Smooth muscle cell (in vitro differentiated cells): ENCODE measurements around the gene SLC24A2. TPM values are rescaled to one million over a fixed set of nuclear protein-coding genes. Genes with fewer than 3 reads are reported as not detected.

Experiments
- DNase-seq: peaks from one replicate; lab custom pipeline; 2025; ENCODE audit not compliant: unreplicated experiment; lab: John Stamatoyannopoulos, UW
- H2AFZ ChIP-seq: fragments of 200-600 bp; sonication (generic); 2 replicates; pipeline ENCODE4 v1.6.0; 2016; ENCODE audit warnings: antibody characterized with exemption, low read depth, mild to moderate bottlenecking
- H3F3A ChIP-seq: fragments of 200-600 bp; sonication (generic); 2 replicates; pipeline ENCODE4 v1.6.0; 2017; ENCODE audit warnings: antibody characterized with exemption, low read depth
- H3K27ac ChIP-seq: fragments of 200-600 bp; sonication (generic); 2 replicates; pipeline ENCODE4 v1.5.1; 2016; ENCODE audit warnings: low read depth, mild to moderate bottlenecking
- H3K27me3 ChIP-seq: fragments of 200-600 bp; sonication (generic); 2 replicates; pipeline ENCODE4 v1.6.1; 2016; ENCODE audit warnings: low read depth, mild to moderate bottlenecking
- H3K36me3 ChIP-seq: fragments of 200-600 bp; sonication (generic); 2 replicates; pipeline ENCODE4 v1.5.1; 2016; ENCODE audit warnings: low read depth
- H3K4me1 ChIP-seq: fragments of 200-600 bp; sonication (generic); 2 replicates; pipeline ENCODE4 v1.5.1; 2016; ENCODE audit warnings: low read depth
- H3K4me2 ChIP-seq: fragments of 200-600 bp; sonication (generic); 2 replicates; pipeline ENCODE4 v1.6.0; 2016; ENCODE audit warnings: mild to moderate bottlenecking
- H3K4me3 ChIP-seq: fragments of 200-600 bp; sonication (generic); 2 replicates; pipeline ENCODE4 v1.5.1; 2016; ENCODE audit warnings: mild to moderate bottlenecking
- H3K79me2 ChIP-seq: fragments of 200-600 bp; sonication (generic); 2 replicates; pipeline ENCODE4 v1.6.0; 2016; ENCODE audit warnings: low read depth, mild to moderate bottlenecking
- H3K9ac ChIP-seq: fragments of 200-600 bp; sonication (generic); 2 replicates; pipeline ENCODE4 v1.6.0; 2016; ENCODE audit warnings: low read depth
- H3K9me3 ChIP-seq: fragments of 200-600 bp; sonication (generic); replicated peaks from 2 replicates; pipeline ENCODE4 v1.5.1; 2016; ENCODE audit warnings: low read depth
- H4K20me1 ChIP-seq: fragments of 200-600 bp; sonication (generic); 2 replicates; pipeline ENCODE4 v1.6.0; 2016; ENCODE audit warnings: low read depth
- CTCF ChIP-seq: fragments of 200-600 bp; sonication (generic); IDR thresholded peaks from 2 replicates; pipeline ENCODE4 v1.5.1; 2017; ENCODE audit warnings: borderline replicate concordance, mild to moderate bottlenecking, antibody characterized with exemption; ENCODE audit not compliant: insufficient read depth, poor library complexity, severe bottlenecking
- WGBS: methylation state at CpG from one replicate; pipeline ENCODE4 v1.1.7; 2016; ENCODE audit warnings: low lambda C conversion rate; 5-methylcytosine and 5-hydroxymethylcytosine counted together
- polyA plus RNA-seq: library from polyadenylated mRNA; unstranded; fragments of >200 nt; fragmentation: Nextera tagmentation; extraction: Ambion mirVana; gene quantifications from 2 replicates; pipeline ENCODE4 v1.2.1, GENCODE V29; 2016
- total RNA-seq: library from RNA; depleted of rRNA; stranded (reverse); fragments of >200 nt; gene quantifications from 2 replicates; pipeline ENCODE4 v1.2.3, GENCODE V29; 2014

The SLC24A2 gene
- total and polyA plus RNA-seq, 2 experiments from 2014 or later, result 0.25 to 0.58 TPM

- Histone ChIP-seq H4K20me1 (no peaks in the 10 kb centered on the region), H3K9ac (no peak overlapping the region), H3K36me3 (no peaks in the 10 kb centered on the region), H3K27me3 (no peaks in the 10 kb centered on the region), H3K4me1 (no peaks in the 10 kb centered on the region), H2AFZ (no peak overlapping the region), H3K9me3 (no peaks in the 10 kb centered on the region), H3K27ac (no peak overlapping the region), H3K4me2 (no peak overlapping the region), H3F3A (no peaks in the 10 kb centered on the region), H3K79me2 (no peaks in the 10 kb centered on the region), H3K4me3 (no peak overlapping the region)
- 88% methylated on average over 5 of the region's 5 CpGs for WGBS
- TF ChIP-seq CTCF, result no peak
- DNase-seq, result no peak
Observed at GRCh38 chr9:19770973-19771372, 17.9 kb downstream of the SLC24A2 start.

DNA sequence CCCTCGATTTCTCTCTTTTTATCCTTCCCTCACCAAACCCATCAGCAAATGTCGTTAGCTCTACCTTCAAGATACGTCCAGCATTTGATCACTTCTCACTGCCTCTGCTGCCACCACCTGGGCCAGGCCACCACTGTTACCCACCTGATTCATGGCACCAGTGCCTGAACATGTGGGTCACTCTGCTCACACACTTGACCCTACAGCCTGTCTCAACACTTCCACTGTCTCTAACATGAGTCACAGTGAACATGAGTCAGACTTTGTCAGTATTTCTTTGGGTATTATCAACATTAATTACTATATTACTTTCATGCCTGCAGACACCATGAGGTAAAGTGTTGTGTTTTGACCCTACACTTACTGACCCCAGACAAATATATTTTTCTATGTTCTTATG lies 19.6 kb downstream of the SLC24A2 start:
- no peaks in the 10 kb centered on the region for H4K20me1 ChIP-seq
- H3K4me2 ChIP-seq, result no peak overlapping the region
- no peaks in the 10 kb centered on the region for H3K27me3 ChIP-seq
- WGBS, result 88% methylated on average over 3 of the region's 3 CpGs
- TF ChIP-seq CTCF, result no peak
- H3K36me3 ChIP-seq, result no peaks in the 10 kb centered on the region
- no peak overlapping the region for H2AFZ ChIP-seq
- H3K9me3 ChIP-seq, result no peaks in the 10 kb centered on the region
- no peaks in the 10 kb centered on the region for H3F3A ChIP-seq
- H3K27ac ChIP-seq, result no peak overlapping the region
- H3K4me1 ChIP-seq, result no peaks in the 10 kb centered on the region
- no peak overlapping the region for H3K4me3 ChIP-seq
- H3K79me2 ChIP-seq, result no peaks in the 10 kb centered on the region
- no peak overlapping the region for H3K9ac ChIP-seq
- no peak for DNase-seq

DNA sequence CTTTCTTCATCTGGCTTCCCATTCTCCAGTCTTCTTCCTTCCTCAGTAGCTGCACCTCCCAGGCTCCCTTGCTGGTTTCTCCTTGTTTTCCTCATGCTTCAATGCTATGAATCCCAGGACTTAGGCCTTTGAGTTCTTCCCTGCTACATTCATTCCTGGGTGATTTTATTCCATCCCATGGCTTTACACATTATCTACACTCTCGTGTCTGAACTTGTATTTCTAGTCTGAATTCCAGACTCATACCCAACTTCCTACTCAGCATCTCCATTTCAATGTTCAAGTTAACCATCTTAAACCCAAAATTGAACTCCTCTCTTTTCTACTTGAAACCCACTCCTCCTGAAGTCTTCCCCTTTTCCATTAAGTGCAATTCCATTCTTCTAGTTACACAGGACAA lies 20.0 kb downstream of the SLC24A2 start:
- Histone ChIP-seq H3K9me3 (no peaks in the 10 kb centered on the region), H3K79me2 (no peaks in the 10 kb centered on the region), H4K20me1 (no peaks in the 10 kb centered on the region), H3K9ac (no peak overlapping the region), H3F3A (no peaks in the 10 kb centered on the region), H2AFZ (no peak overlapping the region), H3K4me2 (no peak overlapping the region), H3K36me3 (no peaks in the 10 kb centered on the region), H3K4me1 (no peaks in the 10 kb centered on the region), H3K27me3 (no peaks in the 10 kb centered on the region), H3K27ac (no peak overlapping the region), H3K4me3 (no peak overlapping the region)
- 58% methylated on average over 1 of the region's 1 CpG for WGBS
- DNase-seq, result no peak
- TF ChIP-seq CTCF, result no peak

GRCh38 chr9:19759066-19759465 lies 29.8 kb downstream of the SLC24A2 start:
- Histone ChIP-seq H3F3A (no peaks in the 10 kb centered on the region), H3K27me3 (no peaks in the 10 kb centered on the region), H3K4me3 (no peak overlapping the region), H3K79me2 (no peaks in the 10 kb centered on the region), H3K4me1 (no peaks in the 10 kb centered on the region), H3K9me3 (no peaks in the 10 kb centered on the region), H2AFZ (no peak overlapping the region), H3K36me3 (no peaks in the 10 kb centered on the region), H3K27ac (no peak overlapping the region), H3K4me2 (no peak overlapping the region), H4K20me1 (no peaks in the 10 kb centered on the region), H3K9ac (no peak overlapping the region)
- 88% methylated on average over 1 of the region's 1 CpG for WGBS
- TF ChIP-seq CTCF, result no peak
- no peak for DNase-seq
